ENCODE results near the gene KLRC2. TPM values are rescaled to one million over a fixed set of nuclear protein-coding genes. Genes with fewer than 3 reads are reported as not detected.
A peak's percentile ranks its signal among the peaks of the same experiment; 100 is the strongest.
"Not testable (repeated sequence)": the region's sequence is repeated elsewhere in the genome, so short reads cannot be mapped to it uniquely, and the experiment has no call there.

Gene KLRC2
- total RNA-seq (1 to 10 TPM; 4.9 to 5.7 TPM), polyA plus RNA-seq (13.3 TPM)

- H3K27ac ChIP-seq (ENCODE audit: low read depth, low read length); H3K27me3 Mint-ChIP-seq; H3K36me3 ChIP-seq (ENCODE audit: insufficient read depth, low read length); H3K27me3 ChIP-seq (ENCODE audit: insufficient read depth, low read length, poor library complexity, severe bottlenecking); H3K9me3 ChIP-seq (ENCODE audit: low read length); CTCF ChIA-PET; H3K4me1 Mint-ChIP-seq; H3K4me1 ChIP-seq (ENCODE audit: insufficient read depth, low read length); H3K36me3 Mint-ChIP-seq; H3K4me3 ChIP-seq (ENCODE audit: low read length); POLR2A ChIA-PET; H3K9me3 Mint-ChIP-seq: not testable (repeated sequence)
- peak within 1 kb of the TSS in 6 of 7 donors; percentile 3 to 75 (median 60) for H3K4me3 Mint-ChIP-seq
- peak in 1 of 5 donors; percentile 26 for DNase-seq
- peak within 1 kb of the TSS in 1 of 8 donors; percentile 34 for H3K27ac Mint-ChIP-seq
These were observed at the start of gene KLRC2 for GRCh38 chr12:10435816-10436215. Gene KLRC2 (minus strand): TSS chr12:10436010. CDS start chr12:10435986, 24 bp downstream.

- Mint-ChIP-seq H3K36me3 (peaks cover 12 to 51% (median 30%) of the 10 kb centered on the region in 3 donors), H3K4me1 (peaks cover 37 to 64% (median 56%) of the 10 kb centered on the region in 3 donors), H3K27ac (peak overlapping the region; percentile 48 to 96 (median 88)), H3K9me3 (peaks cover 21 to 54% (median 33%) of the 10 kb centered on the region in 5 donors), H3K4me3 (peak overlapping the region in 6 of 7 donors; percentile 31 to 78 (median 64))
- peaks cover 13% of the 10 kb centered on the region for H3K4me1 ChIP-seq (ENCODE audit: insufficient read depth, low read length)
- not testable (repeated sequence) for H3K4me3 ChIP-seq (ENCODE audit: low read length); H3K36me3 ChIP-seq (ENCODE audit: insufficient read depth, low read length); H3K27ac ChIP-seq (ENCODE audit: low read depth, low read length); H3K27me3 Mint-ChIP-seq; H3K9me3 ChIP-seq (ENCODE audit: low read length); H3K27me3 ChIP-seq (ENCODE audit: insufficient read depth, low read length, poor library complexity, severe bottlenecking)
- DNase-seq: peak in 3 of 5 donors; percentile 64 to 77 (median 70)
- CTCF ChIA-PET: interaction anchor here (1.0 to 1.7 kb wide), 3 partner anchors 8 to 116 kb away, joined by 3 to 9 read pairs (median 5); no protein-coding TSS in a partner anchor
- POLR2A ChIA-PET: interaction anchor here (1.0 to 1.3 kb wide), 2 partner anchors 9 to 87 kb away, joined by 3 to 8 read pairs; no protein-coding TSS in a partner anchor
These were observed 46.1 kb upstream of the KLRC2 start for GRCh38 chr12:10481901-10482300.

GRCh38 chr12:10472808-10473207, 37.0 kb upstream of the KLRC2 start:
- H3K9me3 ChIP-seq (ENCODE audit: low read length); H3K4me3 Mint-ChIP-seq; H3K36me3 ChIP-seq (ENCODE audit: insufficient read depth, low read length); H3K27ac ChIP-seq (ENCODE audit: low read depth, low read length); H3K4me1 ChIP-seq (ENCODE audit: insufficient read depth, low read length); CTCF ChIA-PET; H3K4me3 ChIP-seq (ENCODE audit: low read length); DNase-seq; H3K27me3 Mint-ChIP-seq; POLR2A ChIA-PET; H3K27me3 ChIP-seq (ENCODE audit: insufficient read depth, low read length, poor library complexity, severe bottlenecking): not testable (repeated sequence)
- peaks cover 16 to 40% (median 19%) of the 10 kb centered on the region in 5 donors for H3K9me3 Mint-ChIP-seq
- peaks cover 0 to 43% (median 5%) of the 10 kb centered on the region in 3 donors for H3K36me3 Mint-ChIP-seq
- H3K27ac Mint-ChIP-seq: peak overlapping the region in 1 of 8 donors; percentile 19
- peaks cover 4 to 11% (median 10%) of the 10 kb centered on the region in 3 donors for H3K4me1 Mint-ChIP-seq

GRCh38 chr12:10469701-10470100, 33.9 kb upstream of the KLRC2 start:
- peaks cover 6 to 26% (median 11%) of the 10 kb centered on the region in 5 donors for H3K9me3 Mint-ChIP-seq
- no peak for DNase-seq
- H3K27me3 ChIP-seq (ENCODE audit: insufficient read depth, low read length, poor library complexity, severe bottlenecking): no peaks in the 10 kb centered on the region
- CTCF ChIA-PET: interaction anchor here (1.0 kb wide), 1 partner anchor 12 kb away, joined by 3 read pairs; no protein-coding TSS in a partner anchor
- no peak overlapping the region for H3K27ac ChIP-seq (ENCODE audit: low read depth, low read length)
- peak overlapping the region in 2 of 8 donors; percentile 25 to 32 for H3K27ac Mint-ChIP-seq
- POLR2A ChIA-PET: no interaction called here
- H3K9me3 ChIP-seq (ENCODE audit: low read length): no peaks in the 10 kb centered on the region
- H3K4me3 Mint-ChIP-seq: no peak overlapping the region
- H3K4me1 Mint-ChIP-seq: peaks cover 7 to 10% (median 8%) of the 10 kb centered on the region in 3 donors
- H3K36me3 Mint-ChIP-seq: peaks cover 0 to 46% (median 2%) of the 10 kb centered on the region in 3 donors
- no peak overlapping the region for H3K4me3 ChIP-seq (ENCODE audit: low read length)
- no peaks in the 10 kb centered on the region for H3K4me1 ChIP-seq (ENCODE audit: insufficient read depth, low read length)
- H3K36me3 ChIP-seq (ENCODE audit: insufficient read depth, low read length): no peaks in the 10 kb centered on the region
- H3K27me3 Mint-ChIP-seq: no peaks in the 10 kb centered on the region

GRCh38 chr12:10466311-10466710, 30.5 kb upstream of the KLRC2 start:
- Histone ChIP-seq H3K4me1 (ENCODE audit: insufficient read depth, low read length) (no peaks in the 10 kb centered on the region), H3K27ac (ENCODE audit: low read depth, low read length) (no peak overlapping the region), H3K36me3 (ENCODE audit: insufficient read depth, low read length) (no peaks in the 10 kb centered on the region), H3K4me3 (ENCODE audit: low read length) (no peak overlapping the region), H3K27me3 (ENCODE audit: insufficient read depth, low read length, poor library complexity, severe bottlenecking) (no peaks in the 10 kb centered on the region), H3K9me3 (ENCODE audit: low read length) (no peaks in the 10 kb centered on the region)
- POLR2A ChIA-PET: no interaction called here
- H3K27me3 Mint-ChIP-seq: peaks cover 0 to 1% of the 10 kb centered on the region in 2 donors
- no peak overlapping the region for H3K4me3 Mint-ChIP-seq
- H3K36me3 Mint-ChIP-seq: peaks cover 5 to 65% (median 11%) of the 10 kb centered on the region in 3 donors
- CTCF ChIA-PET: no interaction called here
- H3K9me3 Mint-ChIP-seq: peaks cover 3 to 21% (median 17%) of the 10 kb centered on the region in 5 donors
- no peak overlapping the region for H3K27ac Mint-ChIP-seq
- DNase-seq: no peak
- H3K4me1 Mint-ChIP-seq: peaks cover 7 to 10% (median 10%) of the 10 kb centered on the region in 3 donors

GRCh38 chr12:10457760-10458159, 21.9 kb upstream of the KLRC2 start:
- peak overlapping the region in 3 of 8 donors; percentile 35 to 39 (median 36) for H3K27ac Mint-ChIP-seq
- DNase-seq: no peak
- peak overlapping the region in 2 of 7 donors; percentile 7 to 8 for H3K4me3 Mint-ChIP-seq

GRCh38 chr12:10456856-10457255, 21.0 kb upstream of the KLRC2 start:
- no peak for DNase-seq
- Histone ChIP-seq H3K27ac (ENCODE audit: low read depth, low read length) (no peak overlapping the region), H3K9me3 (ENCODE audit: low read length) (no peaks in the 10 kb centered on the region), H3K4me1 (ENCODE audit: insufficient read depth, low read length) (no peaks in the 10 kb centered on the region), H3K27me3 (ENCODE audit: insufficient read depth, low read length, poor library complexity, severe bottlenecking) (no peaks in the 10 kb centered on the region), H3K36me3 (ENCODE audit: insufficient read depth, low read length) (no peaks in the 10 kb centered on the region), H3K4me3 (ENCODE audit: low read length) (no peak overlapping the region)
- no peak overlapping the region for H3K4me3 Mint-ChIP-seq
- H3K36me3 Mint-ChIP-seq: peaks cover 1 to 55% (median 20%) of the 10 kb centered on the region in 3 donors
- POLR2A ChIA-PET: no interaction called here
- CTCF ChIA-PET: interaction anchor here (1.2 kb wide), 1 partner anchor 12 kb away, joined by 3 read pairs; no protein-coding TSS in a partner anchor
- H3K4me1 Mint-ChIP-seq: peaks cover 11 to 20% (median 17%) of the 10 kb centered on the region in 3 donors
- peaks cover 40 to 62% (median 52%) of the 10 kb centered on the region in 5 donors for H3K9me3 Mint-ChIP-seq
- peak overlapping the region in 1 of 8 donors; percentile 50 for H3K27ac Mint-ChIP-seq
- H3K27me3 Mint-ChIP-seq: no peaks in the 10 kb centered on the region

More at GRCh38 chr12:10457760-10458159, 21.9 kb upstream of the KLRC2 start:
- Mint-ChIP-seq H3K36me3 (peaks cover 3 to 64% (median 21%) of the 10 kb centered on the region in 3 donors), H3K27me3 (peaks cover 0 to 1% of the 10 kb centered on the region in 2 donors), H3K9me3 (peaks cover 49 to 70% (median 53%) of the 10 kb centered on the region in 5 donors), H3K4me1 (peaks cover 11 to 20% (median 17%) of the 10 kb centered on the region in 3 donors)
- Histone ChIP-seq H3K9me3 (ENCODE audit: low read length) (no peaks in the 10 kb centered on the region), H3K27me3 (ENCODE audit: insufficient read depth, low read length, poor library complexity, severe bottlenecking) (no peaks in the 10 kb centered on the region), H3K4me3 (ENCODE audit: low read length) (no peak overlapping the region), H3K36me3 (ENCODE audit: insufficient read depth, low read length) (no peaks in the 10 kb centered on the region), H3K4me1 (ENCODE audit: insufficient read depth, low read length) (no peaks in the 10 kb centered on the region), H3K27ac (ENCODE audit: low read depth, low read length) (no peak overlapping the region)
- ChIA-PET POLR2A (no interaction called here), CTCF (interaction anchor here (1.2 kb wide), 1 partner anchor 12 kb away, joined by 3 read pairs; no protein-coding TSS in a partner anchor)

- no peak for DNase-seq
- Mint-ChIP-seq H3K4me3 (no peak overlapping the region), H3K9me3 (peaks cover 39 to 59% (median 50%) of the 10 kb centered on the region in 5 donors), H3K27ac (no peak overlapping the region), H3K4me1 (peaks cover 11 to 18% (median 17%) of the 10 kb centered on the region in 3 donors), H3K27me3 (no peaks in the 10 kb centered on the region), H3K36me3 (peaks cover 0 to 50% (median 18%) of the 10 kb centered on the region in 3 donors)
- H3K27me3 ChIP-seq (ENCODE audit: insufficient read depth, low read length, poor library complexity, severe bottlenecking): no peaks in the 10 kb centered on the region
- CTCF ChIA-PET: no interaction called here
- H3K27ac ChIP-seq (ENCODE audit: low read depth, low read length): no peak overlapping the region
- H3K9me3 ChIP-seq (ENCODE audit: low read length): no peaks in the 10 kb centered on the region
- POLR2A ChIA-PET: no interaction called here
- H3K4me3 ChIP-seq (ENCODE audit: low read length): no peak overlapping the region
- H3K4me1 ChIP-seq (ENCODE audit: insufficient read depth, low read length): no peaks in the 10 kb centered on the region
- no peaks in the 10 kb centered on the region for H3K36me3 ChIP-seq (ENCODE audit: insufficient read depth, low read length)
These were observed 20.0 kb upstream of the KLRC2 start for GRCh38 chr12:10455766-10456165.
